NCI-H2171 (cell line): ENCODE results near the gene ST6GAL1.
"Not testable (repeated sequence)": the region's sequence is repeated elsewhere in the genome, so short reads cannot be mapped to it uniquely, and the experiment has no call there.

Experiments used
- DNase-seq: peaks from one replicate; lab custom pipeline; 2025; lab: John Stamatoyannopoulos, UW

ST6GAL1 gene, protein sequence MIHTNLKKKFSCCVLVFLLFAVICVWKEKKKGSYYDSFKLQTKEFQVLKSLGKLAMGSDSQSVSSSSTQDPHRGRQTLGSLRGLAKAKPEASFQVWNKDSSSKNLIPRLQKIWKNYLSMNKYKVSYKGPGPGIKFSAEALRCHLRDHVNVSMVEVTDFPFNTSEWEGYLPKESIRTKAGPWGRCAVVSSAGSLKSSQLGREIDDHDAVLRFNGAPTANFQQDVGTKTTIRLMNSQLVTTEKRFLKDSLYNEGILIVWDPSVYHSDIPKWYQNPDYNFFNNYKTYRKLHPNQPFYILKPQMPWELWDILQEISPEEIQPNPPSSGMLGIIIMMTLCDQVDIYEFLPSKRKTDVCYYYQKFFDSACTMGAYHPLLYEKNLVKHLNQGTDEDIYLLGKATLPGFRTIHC

DNA sequence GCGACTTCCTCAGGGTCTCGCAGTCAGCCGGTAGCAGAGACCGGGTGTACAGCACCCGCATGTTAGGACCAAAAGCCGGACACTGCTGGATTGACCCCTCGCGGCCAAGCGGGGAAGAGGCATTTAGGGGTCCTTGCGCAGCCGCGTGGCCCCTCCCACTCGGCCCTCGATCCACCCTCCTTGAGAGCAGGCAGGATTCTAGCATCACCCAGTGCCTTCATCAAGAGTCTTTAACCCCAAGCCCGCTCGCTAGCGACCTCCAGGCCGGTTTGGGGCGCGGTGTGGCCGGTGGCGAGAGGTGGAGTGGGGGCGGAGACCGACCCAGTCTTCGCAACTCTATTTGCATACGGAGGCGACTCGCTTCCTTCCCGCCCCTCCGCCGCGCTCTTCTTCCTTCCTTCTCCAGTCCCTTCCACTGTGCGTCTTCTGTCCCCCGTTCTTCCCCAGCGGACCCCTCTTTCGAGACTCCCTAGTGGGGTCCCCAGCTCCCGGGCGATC is at the start of gene ST6GAL1:
Gene ST6GAL1 (plus strand): TSS at position 384 of the 498 bp plus-strand sequence. CDS start 112,178 bp downstream, outside the sequence.
- DNase-seq = peak; percentile 39

DNA sequence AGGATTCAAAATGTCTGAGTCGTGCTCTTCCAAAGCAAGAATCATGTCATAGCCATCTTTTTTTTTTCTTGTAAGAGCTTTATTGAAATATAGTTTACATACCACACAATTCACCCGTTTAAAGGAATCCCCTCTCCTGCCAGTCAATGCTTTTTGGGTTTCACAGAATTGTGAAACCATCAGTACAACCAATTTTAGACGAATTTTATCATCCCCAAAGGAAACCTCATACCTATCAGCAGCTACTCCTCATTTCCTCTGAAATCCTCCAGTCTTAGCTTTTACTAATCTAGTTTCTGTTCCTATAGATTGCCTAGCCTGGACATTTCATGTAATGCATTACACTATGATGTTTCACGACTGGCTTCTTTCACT is 48.2 kb upstream of the ST6GAL1 start:
- DNase-seq = no peak

DNA sequence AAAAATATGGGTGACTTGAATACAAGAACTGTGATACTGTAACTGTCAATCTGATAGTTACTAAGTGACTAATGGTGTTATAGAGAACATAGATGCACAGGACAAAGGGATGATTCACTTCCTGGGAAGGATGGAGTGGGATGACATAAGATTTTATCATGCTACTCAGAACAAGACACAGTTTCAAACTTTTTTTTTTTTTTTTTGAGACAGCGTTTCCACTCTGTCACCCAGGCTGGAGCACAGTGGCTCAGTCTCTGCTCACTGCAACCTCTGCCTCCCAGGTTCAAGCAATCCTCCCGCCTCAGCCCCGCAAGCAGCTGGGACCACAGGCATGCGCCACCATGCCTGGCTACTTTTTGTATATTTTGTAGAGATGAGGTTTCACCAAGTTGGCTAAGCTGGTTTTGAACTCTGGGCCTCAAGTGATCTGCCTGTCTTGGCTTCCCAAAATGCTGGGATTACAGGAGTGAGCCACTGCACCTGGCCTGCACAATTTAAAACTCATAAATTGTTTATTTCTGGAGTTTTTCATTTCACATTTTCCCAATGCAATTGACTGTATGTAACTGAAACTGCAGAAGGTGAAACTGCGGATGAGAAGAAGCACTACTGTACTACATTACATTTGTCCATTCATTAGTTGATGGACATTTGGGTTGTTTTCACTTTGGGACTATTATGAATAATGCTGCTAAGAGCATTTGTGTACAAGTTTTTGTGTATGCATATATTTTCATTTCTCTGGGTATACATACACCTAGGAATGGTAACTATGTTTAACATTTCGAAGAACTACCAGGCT is 47.2 kb upstream of the ST6GAL1 start:
- no peak for DNase-seq

DNA sequence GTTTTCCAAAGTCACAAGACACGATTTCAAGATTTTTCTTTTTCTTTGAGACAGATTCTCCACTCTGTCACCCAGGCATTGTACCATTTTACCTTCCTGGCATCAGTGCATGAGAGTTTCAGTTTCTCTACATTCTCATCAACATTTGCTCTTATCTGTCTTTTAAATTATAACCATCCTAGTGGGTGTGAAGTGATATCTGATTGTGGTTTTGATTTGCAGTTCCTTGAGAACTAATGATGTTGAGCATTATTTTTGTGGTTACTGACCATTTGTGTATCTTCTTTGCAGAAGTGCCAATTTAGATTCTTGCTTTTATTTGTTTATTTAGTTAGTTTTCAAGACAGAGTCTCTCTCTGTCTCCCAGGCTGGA is 46.7 kb upstream of the ST6GAL1 start:
- DNase-seq = no peak

DNA sequence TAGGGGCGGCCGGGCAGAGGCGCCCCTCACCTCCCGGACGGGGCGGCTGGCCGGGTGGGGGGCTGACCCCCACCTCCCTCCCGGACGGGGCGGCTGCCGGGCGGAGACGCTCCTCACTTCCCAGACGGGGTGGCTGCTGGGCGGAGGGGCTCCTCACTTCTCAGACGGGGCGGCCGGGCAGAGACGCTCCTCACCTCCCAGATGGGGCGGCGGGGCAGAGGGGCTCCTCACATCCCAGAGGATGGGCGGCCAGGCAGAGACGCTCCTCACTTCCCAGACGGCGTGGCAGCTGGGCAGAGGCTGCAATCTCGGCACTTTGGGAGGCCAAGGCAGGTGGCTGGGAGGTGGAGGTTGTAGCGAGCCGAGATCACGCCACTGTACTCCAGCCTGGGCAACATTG is 45.5 kb upstream of the ST6GAL1 start:
- DNase-seq = not testable (repeated sequence)

DNA sequence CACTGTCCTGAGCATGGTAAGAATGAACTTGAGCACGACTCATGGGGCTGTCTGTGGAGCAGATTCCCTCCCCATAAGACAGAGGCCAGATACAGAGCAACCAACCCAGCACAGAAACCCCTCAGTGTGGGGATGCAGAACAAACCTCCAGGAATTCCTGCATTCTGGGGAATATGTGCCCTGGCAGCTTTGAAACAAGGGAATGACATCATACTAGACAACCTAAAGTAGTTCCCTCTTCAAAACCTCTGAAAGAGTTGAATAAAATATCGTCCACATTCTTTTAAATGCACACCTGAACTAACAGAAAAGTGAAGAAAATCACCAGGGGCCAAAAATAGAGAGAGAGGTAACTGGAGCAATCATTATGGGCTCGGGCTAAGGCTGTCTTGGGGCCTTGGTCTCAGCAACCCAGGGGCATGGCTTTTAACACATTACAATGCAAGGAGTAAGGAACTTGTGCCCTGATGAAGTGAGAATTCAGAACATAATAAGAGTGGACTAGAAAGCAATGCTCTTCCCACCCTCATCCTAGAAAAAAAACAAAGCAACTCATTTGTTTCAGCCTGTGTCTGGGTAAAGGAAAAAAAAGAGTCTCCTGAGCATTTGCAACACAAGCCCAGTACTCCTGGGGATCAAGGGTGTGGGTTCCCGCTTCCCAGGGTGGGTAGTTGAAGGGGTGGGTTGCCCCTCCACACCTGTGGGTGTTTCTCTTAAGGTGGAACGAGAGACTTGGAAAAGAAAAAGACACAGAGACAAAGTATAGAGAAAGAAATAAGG is 43.9 kb upstream of the ST6GAL1 start:
- DNase-seq = no peak

DNA sequence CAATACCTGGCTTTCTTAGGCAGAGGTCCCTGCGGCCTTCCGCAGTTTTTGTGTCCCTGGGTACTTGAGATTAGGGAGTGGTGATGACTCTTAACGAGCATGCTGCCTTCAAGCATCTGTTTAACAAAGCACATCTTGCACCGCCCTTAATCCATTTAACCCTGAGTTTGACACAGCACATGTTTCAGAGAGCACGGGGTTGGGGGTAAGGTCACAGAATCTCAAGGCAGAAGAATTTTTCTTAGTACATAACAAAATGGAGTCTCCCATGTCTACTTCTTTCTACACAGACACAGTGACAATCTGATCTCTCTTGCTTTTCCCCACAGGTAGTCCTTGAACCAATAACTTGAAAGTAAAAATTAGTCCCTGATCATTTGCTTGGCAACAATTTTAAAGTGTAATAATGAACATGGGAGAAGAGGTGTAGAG is 42.8 kb upstream of the ST6GAL1 start:
- not testable (repeated sequence) for DNase-seq

DNA sequence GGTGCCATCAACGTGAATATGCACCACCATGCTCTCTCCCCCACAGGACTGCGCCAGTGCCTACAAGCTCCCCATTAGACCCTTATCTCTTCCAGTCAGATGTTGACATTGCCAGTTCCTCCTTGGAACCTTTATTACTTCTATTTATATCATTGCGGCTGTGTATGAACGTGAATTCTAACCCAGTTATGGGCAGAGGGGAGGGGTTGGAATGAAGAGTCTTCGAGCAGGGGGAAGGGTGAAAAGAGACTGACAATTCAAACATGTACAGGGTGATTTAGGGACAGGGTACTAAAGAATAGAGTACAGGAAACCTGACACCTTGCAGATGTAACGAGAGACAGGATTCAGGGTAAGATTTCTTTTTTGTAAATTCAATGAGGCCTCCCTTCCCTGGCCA is 41.8 kb upstream of the ST6GAL1 start:
- DNase-seq = peak; percentile 17

DNA sequence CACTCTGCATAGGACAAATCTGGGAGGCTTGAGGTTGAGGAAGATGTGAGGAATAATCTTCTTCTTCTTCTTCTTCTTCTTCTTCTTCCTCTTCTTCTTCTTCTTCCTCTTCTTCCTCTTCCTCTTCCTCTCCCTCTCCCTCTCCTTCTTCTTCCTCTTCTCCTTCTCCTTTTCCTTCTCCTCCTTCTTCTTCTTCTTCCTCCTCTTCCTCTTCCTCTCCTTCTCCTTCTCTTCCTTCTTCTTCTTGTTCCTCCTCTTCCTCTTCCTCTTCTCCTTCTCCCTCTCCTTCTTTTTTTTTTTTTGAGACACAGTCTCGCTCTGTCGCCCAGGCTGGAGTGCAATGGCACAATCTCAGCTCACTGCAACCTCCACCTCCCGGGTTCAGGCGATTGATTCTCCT is 40.6 kb upstream of the ST6GAL1 start:
- DNase-seq = not testable (repeated sequence)

DNA sequence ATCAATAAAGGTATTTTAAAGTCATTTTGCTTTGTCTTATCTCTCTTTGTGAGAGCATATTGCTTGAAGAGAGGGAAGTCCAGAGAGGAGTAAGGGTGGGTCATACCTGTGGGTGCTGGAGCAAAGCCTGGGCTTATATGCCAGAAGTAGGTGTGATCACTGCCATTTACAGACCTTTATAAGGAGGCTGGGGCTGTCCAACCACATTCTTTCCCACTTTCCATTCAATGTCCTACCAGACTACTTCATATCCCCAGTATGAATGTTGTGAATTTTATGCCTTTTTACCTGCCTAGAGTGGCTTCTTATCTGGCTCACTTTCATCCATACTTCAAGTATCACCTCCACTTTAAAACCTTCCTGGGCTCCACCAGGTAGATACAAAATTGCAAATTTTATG is 39.4 kb upstream of the ST6GAL1 start:
- no peak for DNase-seq

DNA sequence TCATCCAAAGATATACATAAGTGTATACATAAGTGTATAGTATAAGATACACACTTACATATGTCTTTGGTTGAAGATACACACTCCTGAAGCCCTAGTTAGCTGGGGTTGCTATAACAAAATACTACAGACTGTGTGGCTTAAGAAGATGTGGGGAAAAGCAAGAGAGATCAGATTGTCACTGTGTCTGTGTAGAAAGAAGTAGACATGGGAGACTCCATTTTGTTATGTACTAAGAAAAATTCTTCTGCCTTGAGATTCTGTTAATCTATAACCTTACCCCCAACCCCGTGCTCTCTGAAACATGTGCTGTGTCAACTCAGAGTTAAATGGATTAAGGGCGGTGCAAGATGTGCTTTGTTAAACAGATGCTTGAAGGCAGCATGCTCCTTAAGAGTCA is 37.3 kb upstream of the ST6GAL1 start:
- DNase-seq = not testable (repeated sequence)

DNA sequence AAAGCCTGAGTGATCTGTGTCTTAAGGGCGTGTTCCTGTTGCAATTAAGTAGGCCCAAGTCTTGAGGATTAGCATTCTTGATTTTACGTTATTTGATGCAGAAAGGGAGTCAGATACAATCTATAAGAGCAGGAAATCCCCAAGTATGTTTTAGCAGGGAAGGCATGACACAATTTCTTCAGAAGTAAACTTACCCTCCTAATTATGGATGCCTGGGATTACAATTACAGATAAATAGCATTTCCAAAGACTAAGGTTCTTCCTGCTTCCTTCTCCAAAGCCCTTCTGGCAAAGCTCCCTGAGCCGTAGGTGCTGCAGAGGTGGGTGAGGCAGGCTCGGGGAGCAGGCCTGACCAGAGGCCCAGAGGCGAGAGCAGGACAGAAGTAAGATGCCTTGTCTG is 34.9 kb upstream of the ST6GAL1 start:
- DNase-seq = no peak

DNA sequence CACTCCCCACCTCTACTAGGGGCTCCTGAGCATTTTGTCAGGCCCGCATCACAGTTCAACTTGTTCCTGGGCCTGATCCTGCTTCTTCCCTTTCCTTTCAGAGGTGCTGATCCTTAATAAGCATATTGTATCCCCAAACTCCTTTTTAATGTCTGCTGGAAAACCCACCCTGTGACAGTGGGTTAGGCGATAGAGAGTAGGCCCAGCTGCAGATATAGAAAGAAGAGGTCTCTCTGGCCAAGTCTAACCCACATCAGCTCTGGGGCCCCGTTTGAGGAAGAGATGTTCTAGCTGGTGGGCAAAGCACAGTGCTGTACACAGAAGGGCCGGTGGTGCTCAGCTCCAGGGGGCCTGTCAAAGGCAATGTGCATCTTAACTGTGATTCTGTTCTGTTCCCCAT is 34.3 kb upstream of the ST6GAL1 start:
- no peak for DNase-seq

DNA sequence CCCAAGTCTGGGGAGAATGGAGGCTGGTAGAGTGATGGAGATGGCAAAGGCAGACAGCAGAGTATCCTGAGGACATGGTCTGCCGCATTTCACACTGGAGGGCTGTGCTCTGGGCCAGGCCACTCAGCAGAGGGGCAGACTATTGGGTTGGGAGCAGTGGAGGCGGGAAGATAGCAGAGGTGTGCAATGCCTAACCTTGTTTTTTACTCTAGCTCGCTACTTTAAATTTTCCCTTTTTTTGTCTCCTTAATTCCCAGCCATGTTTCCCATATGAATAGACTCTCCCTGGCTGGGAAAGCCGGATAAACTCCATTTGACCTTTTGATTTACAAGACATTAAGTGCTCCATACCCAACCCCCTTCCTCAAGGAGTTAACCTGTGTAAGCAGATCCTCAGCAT is 33.5 kb upstream of the ST6GAL1 start:
- DNase-seq = no peak

DNA sequence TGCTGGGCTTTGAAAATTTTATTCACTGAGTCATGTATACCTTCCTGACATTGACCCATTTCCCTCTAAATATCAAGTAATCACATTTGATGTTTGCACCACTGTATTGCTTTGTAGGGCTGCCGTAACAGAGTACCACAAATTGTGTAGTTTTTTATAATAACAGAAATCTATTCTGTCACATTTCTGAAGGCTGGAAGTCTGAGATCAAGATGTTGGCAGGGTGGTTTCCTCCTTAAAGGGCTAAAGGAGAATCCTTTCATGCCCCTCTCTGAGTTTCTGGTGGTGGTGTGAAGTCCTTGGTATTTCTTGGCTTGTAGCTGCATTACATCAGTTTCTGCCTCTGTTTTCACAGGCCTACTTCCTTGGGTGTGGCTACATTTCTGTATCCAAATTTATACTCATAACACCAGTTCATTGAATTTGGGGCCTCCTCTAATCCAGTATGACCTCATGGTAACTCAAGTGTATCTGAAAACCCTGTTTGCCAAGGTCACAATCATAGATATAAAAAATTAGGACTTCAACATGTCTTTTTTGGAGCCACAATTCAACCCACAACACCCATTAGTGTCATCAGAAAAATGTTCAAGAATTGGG is 29.1 kb upstream of the ST6GAL1 start:
- no peak for DNase-seq

DNA sequence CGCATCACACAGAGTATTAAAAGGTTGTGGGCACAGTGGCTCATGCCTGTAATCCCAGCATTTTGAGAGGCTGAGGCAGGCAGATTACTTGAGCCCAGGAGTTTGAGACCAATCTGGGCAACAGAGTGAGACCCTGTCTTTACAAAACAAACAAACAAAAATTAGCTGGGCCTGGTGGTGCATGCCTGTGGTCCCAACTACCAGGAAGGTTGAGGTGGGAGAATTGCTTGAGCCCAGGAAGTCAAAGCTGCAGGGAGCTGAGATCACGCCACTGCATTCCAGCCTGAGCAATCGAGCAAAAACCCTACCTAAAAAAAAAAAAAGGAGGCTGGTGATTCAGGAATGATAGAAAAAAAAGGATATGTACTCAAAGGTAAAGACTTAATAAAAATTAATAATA is 28.2 kb upstream of the ST6GAL1 start:
- DNase-seq = no peak

DNA sequence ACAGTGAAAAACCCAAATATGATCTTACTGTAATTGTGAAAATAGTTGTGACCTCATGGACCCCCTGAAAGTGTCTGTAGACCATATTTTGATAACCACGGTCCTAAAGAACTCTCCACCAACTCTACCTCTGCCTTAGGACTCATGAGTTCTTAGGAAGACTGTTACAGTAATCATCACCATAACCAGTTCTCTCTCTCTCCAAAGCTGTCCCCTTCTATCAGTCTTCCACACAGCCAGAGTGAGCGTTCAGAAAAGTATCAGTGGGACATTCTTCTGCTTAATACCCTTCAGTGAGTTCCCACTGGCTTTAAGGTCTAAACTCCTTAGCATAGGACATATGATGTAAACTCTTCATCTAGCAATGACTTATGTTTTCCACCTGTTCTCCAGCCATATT is 27.6 kb upstream of the ST6GAL1 start:
- no peak for DNase-seq

DNA sequence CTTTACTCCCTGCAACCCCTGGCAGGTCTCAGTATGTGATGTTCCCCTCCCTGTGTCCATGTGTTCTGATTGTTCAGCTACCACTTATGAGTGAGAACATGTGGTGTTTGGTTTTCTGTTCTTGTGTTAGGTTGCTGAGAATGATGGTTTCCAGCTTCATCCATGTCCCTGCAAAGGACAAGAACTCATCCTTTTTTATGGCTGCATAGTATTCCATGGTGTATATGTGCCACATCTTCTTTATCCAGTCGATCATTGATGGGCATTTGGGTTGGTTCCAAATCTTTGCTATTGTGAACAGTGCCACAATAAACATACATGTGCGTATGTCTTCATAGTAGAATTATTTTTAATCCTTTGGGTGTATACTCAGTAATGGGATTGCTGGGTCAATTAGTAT is 26.6 kb upstream of the ST6GAL1 start:
- not testable (repeated sequence) for DNase-seq

DNA sequence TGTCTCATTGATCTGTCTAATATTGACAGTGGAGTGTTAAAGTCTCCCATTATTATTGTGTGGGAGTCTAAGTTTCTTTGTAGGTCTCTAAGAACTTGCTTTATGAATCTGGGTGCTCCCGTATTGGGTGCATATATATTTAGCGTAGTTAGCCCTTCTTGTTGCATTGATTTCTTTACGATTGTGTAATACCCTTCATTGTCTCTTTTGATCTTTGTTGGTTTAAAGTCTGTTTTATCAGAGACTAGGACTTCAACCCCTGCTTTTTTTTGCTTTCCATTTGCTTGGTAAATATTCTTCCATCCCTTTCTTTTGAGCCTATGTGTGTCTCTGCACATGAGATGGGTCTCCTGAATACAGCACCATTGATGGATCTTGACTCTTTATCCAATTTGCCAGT is 23.3 kb upstream of the ST6GAL1 start:
- not testable (repeated sequence) for DNase-seq

DNA sequence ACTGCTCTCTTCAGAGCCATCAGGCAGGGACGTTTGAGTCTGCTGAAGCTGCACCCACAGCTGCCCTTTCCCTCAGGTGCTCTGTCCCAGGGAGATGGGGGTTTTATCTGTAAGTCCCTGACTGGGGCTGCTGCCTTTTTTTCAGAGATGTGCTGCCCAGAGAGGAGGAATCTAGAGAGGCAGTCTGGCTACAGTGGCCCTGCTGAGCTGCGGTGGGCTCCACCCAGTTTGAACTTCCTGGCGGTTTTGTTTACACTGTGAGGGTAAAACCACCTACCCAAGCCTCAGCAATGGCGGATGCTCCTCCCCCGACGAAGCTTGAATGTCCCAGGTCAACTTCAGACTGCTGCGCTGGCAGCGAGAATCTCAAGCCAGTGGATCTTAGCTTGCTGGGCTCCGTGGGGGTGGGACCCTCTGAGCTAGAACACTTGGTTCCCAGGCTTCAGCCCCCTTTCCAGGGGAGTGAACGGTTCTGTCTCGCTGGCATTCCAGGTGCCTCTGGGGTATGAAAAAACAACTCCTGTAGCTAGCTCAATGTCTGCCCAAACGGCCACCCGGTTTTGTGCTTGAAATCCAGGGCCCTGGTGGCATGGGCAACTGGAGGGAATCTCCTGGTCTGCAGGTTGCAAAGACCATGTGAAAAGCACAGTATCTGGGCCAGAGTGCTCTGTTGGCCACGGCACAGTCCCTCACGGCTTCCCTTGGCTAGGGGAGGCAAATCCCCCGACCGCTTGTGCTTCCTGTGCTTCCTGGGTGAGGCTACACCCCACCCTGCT is 21.1 kb upstream of the ST6GAL1 start:
- DNase-seq = no peak
